Tibial nerve (tissue), 4 donors: ENCODE results near the gene CDC123. TPM values are rescaled to one million over a fixed set of nuclear protein-coding genes. Genes with fewer than 3 reads are reported as not detected.
"Not testable (repeated sequence)": the region's sequence is repeated elsewhere in the genome, so short reads cannot be mapped to it uniquely, and the experiment has no call there.

Source experiments
- DNase-seq, 2 donors: peaks; one replicate each; pipeline ENCODE4 v3.0.0-alpha.2; 2019; ENCODE audit warnings: low spot score in 2 of 2
- H3K27ac ChIP-seq, 4 donors: fragments of 200-600 bp; sonication (generic) in 3 of 4; one replicate each; pipeline ENCODE4 v1.5.1; 2017 to 2019; ENCODE audit warnings: mild to moderate bottlenecking in 1 of 4
- H3K27me3 ChIP-seq, 2 donors: fragments of 200-600 bp; sonication (generic) in 1 of 2; one replicate each; pipeline versions ENCODE4 v1.5.1 to v1.6.0; 2017 to 2019
- H3K36me3 ChIP-seq, 3 donors: fragments of 200-600 bp; sonication (generic); one replicate each; pipeline ENCODE4 v1.5.1; 2018 to 2019
- H3K4me1 ChIP-seq, 4 donors: fragments of 200-600 bp; sonication (generic) in 3 of 4; one replicate each; pipeline ENCODE4 v1.5.1; 2017 to 2019
- H3K4me3 ChIP-seq, 4 donors: fragments of 200-600 bp; sonication (generic) in 3 of 4; one replicate each; pipeline ENCODE4 v1.5.1; 2017 to 2019; ENCODE audit warnings: mild to moderate bottlenecking in 1 of 4, moderate library complexity in 1 of 4
- H3K9me3 ChIP-seq, 4 donors: fragments of 200-600 bp; sonication (generic) in 3 of 4; one replicate each; pipeline ENCODE4 v1.5.1; 2017 to 2019
- EP300 ChIP-seq, 2 donors: sonication (generic); formaldehyde crosslinking; IDR thresholded peaks; one replicate each; pipeline ENCODE4 v1.6.1; 2017; ENCODE audit warnings: antibody characterized with exemption in 2 of 2, mild to moderate bottlenecking in 1 of 2
- POLR2A ChIP-seq, 2 donors: fragments of 450-650 bp; IDR thresholded peaks; one replicate each; pipeline ENCODE4 v1.6.1; 2017; ENCODE audit warnings: antibody characterized with exemption in 2 of 2, mild to moderate bottlenecking in 2 of 2, moderate library complexity in 2 of 2
- WGBS, 2 donors: methylation state at CpG; one replicate each; pipeline ENCODE4 v1.1.5; 2018; 5-methylcytosine and 5-hydroxymethylcytosine counted together
- total RNA-seq, 4 donors: library from RNA; depleted of rRNA; stranded (reverse); fragments of >200 nt; gene quantifications; one replicate each; pipeline ENCODE4 v1.1.0, GENCODE V29; 2016
- TF ChIP-seq, protein P1 (sequence below), 5 experiments: fragments of 200-600 bp in 3 of 5; fragments of 450-650 bp in 2 of 5; sonication (generic) in 3 of 5; IDR thresholded peaks; one replicate each; pipeline ENCODE4 v1.5.1; 2016 to 2019; ENCODE audit warnings: antibody characterized with exemption in 5 of 5, mild to moderate bottlenecking in 3 of 5, moderate library complexity in 2 of 5

The CDC123 gene
- total RNA-seq, 4 donors from 2014 or later: 32.7 to 80.0 (median 37.7) TPM

DNA sequence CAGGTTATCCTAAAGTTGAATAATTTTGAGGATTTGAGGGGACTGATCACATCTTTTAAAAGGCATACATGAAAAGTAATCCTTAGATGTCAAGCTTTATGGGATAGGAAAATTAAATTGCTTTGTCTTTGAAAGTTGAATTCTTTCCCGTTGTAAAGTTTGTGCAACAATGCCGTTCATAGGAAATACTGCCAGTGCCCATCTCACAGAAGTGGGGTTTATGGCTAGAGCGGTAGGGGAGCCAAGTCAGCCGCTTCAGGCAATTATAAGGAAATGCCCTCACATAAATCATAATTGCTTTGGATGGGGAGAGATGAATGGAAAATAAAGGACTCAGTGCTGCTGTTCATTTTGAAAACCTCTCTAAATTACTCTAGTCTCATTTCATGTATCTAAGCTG is 18.1 kb downstream of the CDC123 start:
- H3K4me1 ChIP-seq: peaks cover 0 to 28% (median 0%) of the 10 kb centered on the region in 4 donors
- DNase-seq: no peak
- no peaks in the 10 kb centered on the region for H3K27me3 ChIP-seq
- H3K27ac ChIP-seq: peak overlapping the region in 3 of 4 donors; percentile 6 to 65 (median 26)
- no peak overlapping the region for H3K4me3 ChIP-seq
- no peaks in the 10 kb centered on the region for H3K9me3 ChIP-seq
- no peak for TF ChIP-seq EP300 (IDR thresholded peaks at IDR 0.05)
- TF ChIP-seq, protein P1, sequence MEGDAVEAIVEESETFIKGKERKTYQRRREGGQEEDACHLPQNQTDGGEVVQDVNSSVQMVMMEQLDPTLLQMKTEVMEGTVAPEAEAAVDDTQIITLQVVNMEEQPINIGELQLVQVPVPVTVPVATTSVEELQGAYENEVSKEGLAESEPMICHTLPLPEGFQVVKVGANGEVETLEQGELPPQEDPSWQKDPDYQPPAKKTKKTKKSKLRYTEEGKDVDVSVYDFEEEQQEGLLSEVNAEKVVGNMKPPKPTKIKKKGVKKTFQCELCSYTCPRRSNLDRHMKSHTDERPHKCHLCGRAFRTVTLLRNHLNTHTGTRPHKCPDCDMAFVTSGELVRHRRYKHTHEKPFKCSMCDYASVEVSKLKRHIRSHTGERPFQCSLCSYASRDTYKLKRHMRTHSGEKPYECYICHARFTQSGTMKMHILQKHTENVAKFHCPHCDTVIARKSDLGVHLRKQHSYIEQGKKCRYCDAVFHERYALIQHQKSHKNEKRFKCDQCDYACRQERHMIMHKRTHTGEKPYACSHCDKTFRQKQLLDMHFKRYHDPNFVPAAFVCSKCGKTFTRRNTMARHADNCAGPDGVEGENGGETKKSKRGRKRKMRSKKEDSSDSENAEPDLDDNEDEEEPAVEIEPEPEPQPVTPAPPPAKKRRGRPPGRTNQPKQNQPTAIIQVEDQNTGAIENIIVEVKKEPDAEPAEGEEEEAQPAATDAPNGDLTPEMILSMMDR (IDR thresholded peaks at IDR 0.05): no peak
- no peak for TF ChIP-seq POLR2A (IDR thresholded peaks at IDR 0.05)
- WGBS, 2 donors: 40% methylated on average over 4 of the region's 4 CpGs
- peaks cover 0 to 68% (median 9%) of the 10 kb centered on the region in 3 donors for H3K36me3 ChIP-seq

DNA sequence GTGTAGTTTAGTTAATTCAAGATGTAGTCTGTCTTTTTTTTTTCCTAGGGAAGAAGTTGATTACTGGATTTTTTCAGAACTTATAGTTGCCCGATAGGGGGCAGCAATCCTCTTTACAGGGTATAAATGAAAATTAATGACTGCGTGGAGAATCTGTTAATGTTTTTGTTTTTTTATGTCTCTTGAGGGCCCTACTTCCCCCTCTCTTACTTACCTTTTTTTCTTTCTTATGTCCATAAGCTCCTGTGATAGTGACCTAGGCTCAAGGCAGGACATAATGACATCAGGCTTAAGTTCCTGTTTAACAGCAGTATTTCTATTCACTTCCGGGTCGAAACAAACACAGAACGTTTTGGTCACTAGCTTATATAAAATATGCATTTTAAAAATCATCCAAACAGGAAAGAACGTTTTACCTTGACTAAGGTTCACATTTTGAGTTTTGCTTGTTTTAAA is 18.8 kb downstream of the CDC123 start:
- Histone ChIP-seq H3K27ac (peak overlapping the region; percentile 6 to 65 (median 36)), H3K4me3 (peak overlapping the region in 2 of 4 donors; percentile 17 to 25), H3K27me3 (no peaks in the 10 kb centered on the region), H3K4me1 (peaks cover 0 to 28% (median 0%) of the 10 kb centered on the region in 4 donors), H3K36me3 (peaks cover 0 to 68% (median 9%) of the 10 kb centered on the region in 3 donors), H3K9me3 (no peaks in the 10 kb centered on the region)
- DNase-seq: peak in 1 of 2 donors; percentile 40
- WGBS, 2 donors: 21 to 30% methylated on average over 6 of the region's 6 CpGs
- TF ChIP-seq POLR2A (IDR thresholded peaks at IDR 0.05): no peak
- TF ChIP-seq, protein P1 (IDR thresholded peaks at IDR 0.05): peak; percentile 61 to 71 (median 67)

DNA sequence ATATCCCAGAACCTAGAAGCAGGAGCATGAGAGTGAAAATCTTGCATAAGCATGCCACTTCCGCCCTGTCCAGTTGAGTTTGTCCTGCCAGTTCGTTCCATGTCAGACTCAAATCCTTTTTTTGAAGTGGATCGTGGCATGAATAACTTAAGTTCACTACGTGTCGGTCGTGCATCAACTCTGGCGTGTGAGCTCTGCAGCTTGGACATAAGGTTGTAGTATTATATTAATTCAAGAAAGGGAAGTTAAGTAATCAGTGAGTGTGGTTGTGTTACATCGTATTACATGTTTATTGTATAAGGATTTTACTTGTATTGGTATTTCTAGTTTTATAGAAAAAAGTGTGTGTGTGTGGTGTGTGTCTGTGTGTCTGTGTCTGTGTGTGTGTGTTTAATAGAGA is 23.0 kb downstream of the CDC123 start:
- no peak for DNase-seq
- Histone ChIP-seq H3K4me3 (no peak overlapping the region), H3K27me3 (no peaks in the 10 kb centered on the region), H3K27ac (no peak overlapping the region), H3K4me1 (peaks cover 0 to 53% (median 6%) of the 10 kb centered on the region in 4 donors), H3K9me3 (no peaks in the 10 kb centered on the region), H3K36me3 (peaks cover 0 to 52% (median 0%) of the 10 kb centered on the region in 3 donors)
- no peak for TF ChIP-seq EP300 (IDR thresholded peaks at IDR 0.05)
- TF ChIP-seq, protein P1 (IDR thresholded peaks at IDR 0.05): no peak
- TF ChIP-seq POLR2A (IDR thresholded peaks at IDR 0.05): no peak
- 92 to 94% methylated on average over 8 of the region's 8 CpGs for WGBS, 2 donors

DNA sequence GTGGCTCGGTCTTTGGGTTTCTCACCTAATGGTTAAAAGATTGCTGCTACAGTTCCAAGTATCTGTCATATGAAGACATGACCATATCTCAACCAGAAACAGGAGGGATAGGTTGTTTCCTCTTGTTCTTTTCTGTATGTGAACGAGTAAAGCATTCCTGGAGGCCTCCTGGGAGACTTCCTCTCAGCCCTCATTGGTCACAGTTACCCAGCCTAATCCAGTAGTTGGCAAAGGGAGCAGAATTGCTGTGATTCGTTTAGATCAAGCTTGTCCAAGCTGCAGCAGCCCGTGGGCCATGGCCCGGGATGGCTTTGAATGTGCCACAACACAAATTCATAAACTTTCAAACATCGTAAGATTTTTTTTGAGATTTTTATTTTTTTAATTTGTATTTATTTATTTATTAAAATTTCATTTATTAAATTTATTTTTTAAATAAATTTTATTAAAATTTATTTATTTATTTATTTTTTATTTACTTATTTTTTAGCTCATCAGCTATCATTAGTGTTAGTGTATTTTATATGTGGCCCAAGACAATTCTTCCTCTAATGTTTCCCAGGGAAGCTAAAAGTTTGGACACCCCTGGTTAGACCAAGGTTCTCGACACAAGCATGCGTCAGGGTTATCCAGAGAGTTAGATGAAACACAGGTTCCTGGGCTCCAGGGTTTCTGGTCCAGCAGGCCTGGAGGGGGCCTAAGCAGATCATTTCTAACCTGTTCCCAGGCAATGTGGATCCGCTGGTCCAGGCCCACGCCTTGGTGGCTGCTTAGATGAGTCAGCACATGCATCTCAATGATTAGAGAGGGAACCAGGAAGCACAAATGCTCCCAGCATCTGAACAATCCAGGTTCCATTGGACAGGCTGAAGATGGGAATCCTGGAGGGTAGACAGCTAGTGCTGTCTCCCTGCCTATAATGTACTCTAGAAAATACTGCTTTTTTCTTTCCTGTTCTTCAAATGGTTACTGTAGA is 25.6 kb downstream of the CDC123 start:
- 88 to 91% methylated on average over 10 of the region's 10 CpGs for WGBS, 2 donors
- no peak for DNase-seq
- peaks cover 0 to 57% (median 0%) of the 10 kb centered on the region in 3 donors for H3K36me3 ChIP-seq
- TF ChIP-seq, protein P1 (IDR thresholded peaks at IDR 0.05): no peak
- no peak for TF ChIP-seq POLR2A (IDR thresholded peaks at IDR 0.05)
- no peak for TF ChIP-seq EP300 (IDR thresholded peaks at IDR 0.05)
- peaks cover 0 to 43% (median 15%) of the 10 kb centered on the region in 4 donors for H3K4me1 ChIP-seq
- H3K27me3 ChIP-seq: no peaks in the 10 kb centered on the region
- H3K27ac ChIP-seq: peak overlapping the region in 2 of 4 donors; percentile 40 to 51
- H3K4me3 ChIP-seq: no peak overlapping the region
- no peaks in the 10 kb centered on the region for H3K9me3 ChIP-seq

DNA sequence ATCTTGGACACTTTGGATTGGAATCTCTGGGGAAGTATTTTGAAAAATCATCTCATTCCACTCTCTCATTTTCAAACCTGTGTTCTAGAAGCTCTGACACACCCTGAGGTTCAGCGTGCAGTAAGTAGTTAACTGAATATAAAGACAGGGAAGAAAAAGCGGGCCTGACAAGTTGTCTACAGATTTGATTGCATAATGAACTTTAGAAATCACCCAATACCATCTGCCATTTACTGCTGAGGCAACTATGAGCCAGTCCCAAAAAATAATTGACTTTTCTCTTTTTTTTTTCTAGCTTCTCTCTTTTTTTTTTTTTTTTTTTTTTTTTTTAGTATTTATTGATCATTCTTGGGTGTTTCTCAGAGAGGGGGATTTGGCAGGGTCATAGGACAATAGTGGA is 29.5 kb downstream of the CDC123 start:
- Histone ChIP-seq H3K27ac (peak overlapping the region in 3 of 4 donors; percentile 9 to 79 (median 64)), H3K4me3 (no peak overlapping the region), H3K9me3 (no peaks in the 10 kb centered on the region), H3K4me1 (peaks cover 0 to 33% (median 15%) of the 10 kb centered on the region in 4 donors), H3K36me3 (peaks cover 0 to 42% (median 2%) of the 10 kb centered on the region in 3 donors), H3K27me3 (no peaks in the 10 kb centered on the region)
- 80 to 81% methylated on average over 2 of the region's 2 CpGs for WGBS, 2 donors
- TF ChIP-seq POLR2A (IDR thresholded peaks at IDR 0.05): no peak
- TF ChIP-seq EP300 (IDR thresholded peaks at IDR 0.05): no peak
- TF ChIP-seq, protein P1 (IDR thresholded peaks at IDR 0.05): no peak
- no peak for DNase-seq

DNA sequence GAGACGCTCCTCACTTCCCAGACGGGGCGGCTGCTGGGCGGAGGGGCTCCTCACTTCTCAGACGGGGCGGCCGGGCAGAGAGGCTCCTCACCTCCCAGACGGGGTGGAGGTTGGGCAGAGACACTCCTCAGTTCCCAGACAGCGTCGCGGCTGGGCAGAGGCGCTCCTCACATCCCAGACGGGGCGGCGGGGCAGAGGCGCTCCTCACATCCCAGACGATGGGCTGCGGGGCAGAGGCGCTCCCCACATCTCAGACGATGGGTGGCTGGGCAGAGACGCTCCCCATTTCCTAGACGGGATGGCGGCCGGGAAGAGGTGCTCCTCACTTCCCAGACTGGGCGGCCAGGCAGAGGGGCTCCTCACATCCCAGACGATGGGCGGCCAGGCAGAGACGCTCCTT is 30.4 kb downstream of the CDC123 start:
- H3K4me3 ChIP-seq, H3K9me3 ChIP-seq, DNase-seq, H3K27ac ChIP-seq, H3K27me3 ChIP-seq: not testable (repeated sequence)
- Histone ChIP-seq H3K4me1 (peaks cover 0 to 27% (median 15%) of the 10 kb centered on the region in 4 donors), H3K36me3 (peaks cover 0 to 44% (median 2%) of the 10 kb centered on the region in 3 donors)
- 95 to 100% methylated on average over 4 to 21 of the region's 28 CpGs for WGBS, 2 donors
